Astrocyte of the spinal cord (primary cell): ENCODE data around the gene IREB2.
"Not testable (repeated sequence)": the region's sequence is repeated elsewhere in the genome, so short reads cannot be mapped to it uniquely, and the experiment has no call there.

ENCODE experiments used
- DNase-seq: peaks from one replicate; pipeline ENCODE4 v3.0.0; 2011; ENCODE audit warnings: low read depth, low spot score
- H3K4me3 ChIP-seq: 2 replicates; pipeline ENCODE4 v1.5.1; 2011; ENCODE audit warnings: low read depth, mild to moderate bottlenecking, low read length, moderate library complexity
- CTCF ChIP-seq: IDR thresholded peaks from 2 replicates; pipeline ENCODE4 v1.5.1; 2012; ENCODE audit warnings: low read depth, mild to moderate bottlenecking, low read length, inconsistent platforms
- in situ Hi-C: cut with HindIII; loops from 2 replicates; pipeline ENCODE4 v1.10.0; 2017; ENCODE audit warnings: low sequenced_read_pairs

IREB2 gene

GRCh38 chr15:78396976-78397375 is 41.0 kb upstream of the IREB2 start:
- DNase-seq, result no peak
- no peak overlapping the region for H3K4me3 ChIP-seq
- TF ChIP-seq CTCF, result no peak
- in situ Hi-C loops, result no loop called here

GRCh38 chr15:78397382-78397781 is 40.6 kb upstream of the IREB2 start:
- TF ChIP-seq CTCF, result no peak
- DNase-seq, result no peak
- in situ Hi-C loops, result no loop called here
- H3K4me3 ChIP-seq, result no peak overlapping the region

GRCh38 chr15:78398076-78398825 is 39.8 kb upstream of the IREB2 start:
- no peak overlapping the region for H3K4me3 ChIP-seq
- in situ Hi-C loops, result no loop called here
- no peak for DNase-seq
- TF ChIP-seq CTCF, result no peak

- TF ChIP-seq CTCF, result no peak
- no peak for DNase-seq
- H3K4me3 ChIP-seq, result no peak overlapping the region
- in situ Hi-C loops, result no loop called here
Observed at GRCh38 chr15:78399091-78399490, 38.9 kb upstream of the IREB2 start.

- no peak for DNase-seq
- no peak for TF ChIP-seq CTCF
- no peak overlapping the region for H3K4me3 ChIP-seq
- in situ Hi-C loops, result no loop called here
Observed at GRCh38 chr15:78402061-78402610, 35.9 kb upstream of the IREB2 start.

- no peak overlapping the region for H3K4me3 ChIP-seq
- TF ChIP-seq CTCF, result no peak
- in situ Hi-C loops, result no loop called here
- no peak for DNase-seq
Observed at GRCh38 chr15:78404125-78404524, 33.9 kb upstream of the IREB2 start.

- in situ Hi-C loops, DNase-seq: not testable (repeated sequence)
Observed at GRCh38 chr15:78404796-78405195, 33.2 kb upstream of the IREB2 start.

More at GRCh38 chr15:78404796-78405195, 33.2 kb upstream of the IREB2 start:
- H3K4me3 ChIP-seq, result not testable (repeated sequence)
